GM12875 (cell line): ENCODE data around the gene MAML3.

ENCODE experiments used
- H3K4me3 ChIP-seq: one replicate; pipeline ENCODE4 v1.5.1; 2011; ENCODE audit warnings: low read depth, low read length, control low read depth
- CTCF ChIP-seq: IDR thresholded peaks from 2 replicates; pipeline ENCODE4 v1.5.1; 2011; ENCODE audit warnings: low read depth, mild to moderate bottlenecking, control low read depth, inconsistent platforms, low read length, moderate library complexity, borderline replicate concordance; ENCODE audit not compliant: insufficient read depth

MAML3 gene

GRCh38 chr4:139943277-139943676, 210.7 kb downstream of the MAML3 start:
- no peak for TF ChIP-seq CTCF
- no peak overlapping the region for H3K4me3 ChIP-seq

GRCh38 chr4:139942241-139942640, 211.7 kb downstream of the MAML3 start:
- TF ChIP-seq CTCF = no peak
- H3K4me3 ChIP-seq = no peak overlapping the region

- H3K4me3 ChIP-seq = no peak overlapping the region
- TF ChIP-seq CTCF = no peak
Measured at GRCh38 chr4:139940600-139940999, 213.4 kb downstream of the MAML3 start.

- no peak for TF ChIP-seq CTCF
- no peak overlapping the region for H3K4me3 ChIP-seq
Measured at GRCh38 chr4:139938414-139938813, 215.6 kb downstream of the MAML3 start.

- no peak overlapping the region for H3K4me3 ChIP-seq
- TF ChIP-seq CTCF = no peak
Measured at GRCh38 chr4:139935911-139936310, 218.1 kb downstream of the MAML3 start.

- no peak for TF ChIP-seq CTCF
Measured at GRCh38 chr4:139934708-139935195, 219.2 kb downstream of the MAML3 start.

GRCh38 chr4:139934057-139934707, 219.8 kb downstream of the MAML3 start:
- no peak for TF ChIP-seq CTCF
- H3K4me3 ChIP-seq = no peak overlapping the region

More at GRCh38 chr4:139934708-139935195, 219.2 kb downstream of the MAML3 start:
- H3K4me3 ChIP-seq = no peak overlapping the region
